Measurements from ENCODE around the gene CFAP61.

- TF ChIP-seq CTCF (IDR thresholded peaks at IDR 0.05 in 8 of 11, conservative IDR thresholded peaks at IDR 0.05 in 3 of 11) = no peak
- no peak for TF ChIP-seq POLR2A (IDR thresholded peaks at IDR 0.05)
- no peak for TF ChIP-seq POLR2AphosphoS5 (IDR thresholded peaks at IDR 0.05)
These were observed 265.5 kb downstream of the CFAP61 start for GRCh38 chr20:20317621-20318364.
